NCI-H1417 treated with DMSO at 0.1 percent for 48 hours (cell line): ENCODE data around the gene RAET1G.
"Not testable (repeated sequence)": the region's sequence is repeated elsewhere in the genome, so short reads cannot be mapped to it uniquely, and the experiment has no call there.

Experiments
- DNase-seq: peaks from one replicate; lab custom pipeline; 2025; lab: John Stamatoyannopoulos, UW

Gene RAET1G

GRCh38 chr6:149913540-149914240 lies 9.2 kb downstream of the RAET1G start:
- DNase-seq, result no peak

- DNase-seq, result no peak
Observed at GRCh38 chr6:149913085-149913484, 9.8 kb downstream of the RAET1G start.

DNA sequence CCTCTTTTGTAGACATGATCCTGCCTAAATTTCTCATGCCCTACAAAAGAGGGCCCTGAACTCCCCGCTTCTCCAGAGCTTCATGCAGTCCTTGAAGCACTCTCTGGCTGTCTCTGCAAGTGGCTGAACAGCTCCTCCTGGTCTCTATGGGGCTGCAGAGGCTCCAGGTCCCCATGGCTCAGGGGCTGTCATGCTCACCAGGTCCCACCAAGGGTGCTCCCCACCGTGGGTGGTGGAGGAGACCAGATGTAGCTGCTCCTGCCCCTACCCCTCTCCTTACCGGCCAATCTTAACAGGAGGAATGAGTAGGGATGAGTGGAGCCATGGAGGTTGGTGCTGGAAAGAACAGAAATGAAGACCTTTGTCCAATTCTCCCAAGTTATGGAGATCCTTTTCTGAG lies 10.2 kb downstream of the RAET1G start:
- DNase-seq, result not testable (repeated sequence)

- DNase-seq, result no peak
Observed at GRCh38 chr6:149910721-149911151, 12.2 kb downstream of the RAET1G start.

DNA sequence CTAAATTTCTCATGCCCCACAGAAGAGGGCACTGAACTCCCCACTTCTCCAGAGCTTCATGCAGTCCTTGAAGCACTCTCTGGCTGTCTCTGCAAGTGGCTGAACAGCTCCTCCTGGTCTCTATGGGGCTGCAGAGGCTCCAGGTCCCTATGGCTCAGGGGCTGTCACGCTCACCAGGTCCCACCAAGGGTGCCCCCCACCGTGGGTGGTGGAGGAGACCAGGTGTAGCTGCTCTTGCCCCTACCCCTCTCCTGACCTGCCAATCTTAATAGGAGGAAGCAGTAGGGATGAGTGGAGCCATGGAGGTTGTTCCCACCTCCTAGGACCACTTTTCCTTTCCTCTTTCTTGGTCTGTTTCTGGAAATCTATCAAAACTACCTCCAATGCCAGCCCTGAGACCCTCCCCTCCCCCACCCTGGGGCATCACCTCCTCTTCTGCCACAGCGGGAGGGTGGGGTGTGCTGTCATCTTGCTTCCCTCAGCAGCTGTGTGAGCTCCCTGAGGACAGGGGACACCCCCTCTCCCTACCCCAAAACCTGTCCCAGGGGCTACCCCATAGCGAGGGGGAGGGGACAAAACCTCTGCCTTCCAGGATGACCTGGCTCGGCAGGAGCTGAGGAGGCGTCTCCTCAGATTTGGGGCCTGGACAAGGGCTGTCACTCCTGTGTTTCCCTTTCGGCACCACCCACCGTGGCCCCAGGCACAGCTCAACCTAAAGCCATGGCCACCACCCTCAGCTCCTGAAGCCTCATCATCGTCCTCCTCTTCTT lies 13.0 kb downstream of the RAET1G start:
- DNase-seq, result no peak

GRCh38 chr6:149908480-149908879 lies 14.4 kb downstream of the RAET1G start:
- not testable (repeated sequence) for DNase-seq

DNA sequence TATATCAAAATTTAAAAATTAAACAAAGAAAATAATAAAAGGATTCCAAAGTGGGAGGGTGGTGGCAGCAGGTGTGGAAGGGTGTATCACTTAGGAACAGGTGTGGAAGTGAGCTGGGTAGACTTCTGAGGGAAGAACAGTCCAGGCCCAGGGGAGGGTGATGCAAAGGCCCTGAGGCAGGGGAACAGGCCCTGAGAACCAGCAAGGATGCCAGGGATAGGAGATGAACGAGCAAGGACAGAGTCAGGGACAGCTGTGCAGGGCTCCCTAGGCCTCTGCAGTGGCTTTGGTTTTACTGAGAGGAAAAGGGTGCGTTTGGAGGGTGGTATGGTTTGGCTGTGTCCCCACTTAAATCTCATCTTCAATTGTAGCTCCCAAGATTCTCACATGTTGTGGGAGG lies 15.6 kb downstream of the RAET1G start:
- DNase-seq, result no peak

GRCh38 chr6:149906405-149906804 lies 16.5 kb downstream of the RAET1G start:
- no peak for DNase-seq

DNA sequence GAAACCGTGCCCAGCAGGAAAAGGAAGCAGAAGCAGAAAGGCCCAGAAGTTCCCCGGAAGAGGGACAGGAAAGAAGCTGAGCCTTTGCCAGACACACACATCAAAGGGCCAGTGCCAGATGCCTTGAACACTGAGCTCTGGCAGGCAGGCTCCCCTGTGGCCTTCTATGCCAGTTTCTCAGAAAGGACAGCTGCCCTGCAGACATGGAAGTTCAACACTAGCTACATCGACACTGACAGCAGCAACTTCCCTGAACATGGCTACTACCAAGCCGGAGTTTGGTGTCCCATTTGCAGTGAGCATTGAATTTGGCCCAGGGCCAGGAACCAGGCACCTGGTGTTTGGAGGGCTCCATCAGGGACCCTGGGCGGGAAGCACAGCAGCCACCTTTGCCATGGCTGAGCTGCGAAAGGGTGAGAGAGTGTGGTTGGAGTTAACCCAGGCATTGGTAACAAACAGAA lies 17.0 kb downstream of the RAET1G start:
- DNase-seq, result no peak

- DNase-seq, result no peak
Observed at GRCh38 chr6:149905371-149905910, 17.5 kb downstream of the RAET1G start.

GRCh38 chr6:149904661-149905370 lies 18.1 kb downstream of the RAET1G start:
- no peak for DNase-seq

DNA sequence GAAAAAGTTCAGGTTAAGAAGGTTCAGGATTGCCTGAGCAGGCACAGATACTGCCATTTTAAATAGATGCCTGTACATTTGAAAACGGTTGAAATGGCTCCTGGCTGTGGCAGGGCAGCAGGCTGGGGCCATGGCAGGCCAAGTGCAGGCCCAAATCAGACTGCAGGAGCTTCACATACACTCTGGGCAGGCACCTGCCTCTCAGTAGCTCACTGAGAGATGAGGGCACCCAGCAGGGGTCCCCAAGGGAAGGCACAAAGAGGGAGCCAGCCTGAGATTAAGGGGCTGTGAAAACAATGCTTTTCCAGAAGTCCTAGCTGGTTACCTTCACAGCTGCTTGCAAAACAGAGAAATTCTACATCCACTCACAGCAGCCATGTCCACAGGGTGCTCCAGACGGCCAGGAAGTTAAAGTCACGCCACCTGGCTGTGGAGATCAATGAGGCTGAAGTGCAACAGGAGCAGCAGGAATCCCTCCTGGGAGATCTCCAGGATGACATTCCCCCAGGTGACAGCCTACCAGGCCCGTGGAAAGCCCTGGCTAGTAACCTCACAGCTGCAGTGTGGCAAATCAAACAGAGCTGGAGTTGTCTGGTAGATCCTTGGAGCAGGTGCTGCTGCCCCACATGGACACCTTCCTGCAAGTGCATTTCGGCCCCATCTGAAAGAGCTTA lies 18.8 kb downstream of the RAET1G start:
- peak; percentile 49 for DNase-seq

DNA sequence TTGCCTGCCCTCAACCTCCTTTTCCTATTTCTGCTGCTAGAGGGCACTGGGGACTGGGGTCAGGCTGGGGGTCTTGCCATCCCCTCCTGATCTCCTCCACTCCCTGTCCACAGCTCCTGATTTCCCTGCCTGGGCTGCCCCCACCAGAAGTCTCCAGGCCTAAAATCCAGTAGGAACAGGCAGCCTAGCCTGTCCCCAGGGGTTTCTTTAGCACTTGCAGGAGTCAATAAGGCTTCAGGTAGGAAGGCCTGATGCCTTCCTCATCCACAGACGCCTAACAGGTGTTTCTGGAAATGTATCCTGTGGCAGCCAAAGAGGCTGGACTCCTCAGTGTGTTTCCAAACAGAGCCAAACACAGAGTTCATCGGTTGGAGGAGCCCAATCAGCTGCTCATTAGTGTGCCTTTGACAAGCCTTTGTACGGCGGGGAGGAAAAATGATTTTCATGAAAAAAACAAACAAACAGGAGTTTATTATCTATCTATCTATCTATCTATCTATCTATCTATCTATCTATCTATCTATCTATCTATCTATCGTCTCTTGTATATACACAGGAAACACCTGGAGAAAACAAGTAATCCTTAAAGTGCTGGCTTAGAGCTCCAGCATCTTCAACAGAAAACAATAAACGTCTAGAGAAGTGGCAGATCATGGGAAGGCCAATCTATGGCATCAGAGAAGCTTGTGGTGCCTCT lies 21.3 kb downstream of the RAET1G start:
- no peak for DNase-seq

GRCh38 chr6:149900620-149901443 lies 22.1 kb downstream of the RAET1G start:
- DNase-seq, result no peak

DNA sequence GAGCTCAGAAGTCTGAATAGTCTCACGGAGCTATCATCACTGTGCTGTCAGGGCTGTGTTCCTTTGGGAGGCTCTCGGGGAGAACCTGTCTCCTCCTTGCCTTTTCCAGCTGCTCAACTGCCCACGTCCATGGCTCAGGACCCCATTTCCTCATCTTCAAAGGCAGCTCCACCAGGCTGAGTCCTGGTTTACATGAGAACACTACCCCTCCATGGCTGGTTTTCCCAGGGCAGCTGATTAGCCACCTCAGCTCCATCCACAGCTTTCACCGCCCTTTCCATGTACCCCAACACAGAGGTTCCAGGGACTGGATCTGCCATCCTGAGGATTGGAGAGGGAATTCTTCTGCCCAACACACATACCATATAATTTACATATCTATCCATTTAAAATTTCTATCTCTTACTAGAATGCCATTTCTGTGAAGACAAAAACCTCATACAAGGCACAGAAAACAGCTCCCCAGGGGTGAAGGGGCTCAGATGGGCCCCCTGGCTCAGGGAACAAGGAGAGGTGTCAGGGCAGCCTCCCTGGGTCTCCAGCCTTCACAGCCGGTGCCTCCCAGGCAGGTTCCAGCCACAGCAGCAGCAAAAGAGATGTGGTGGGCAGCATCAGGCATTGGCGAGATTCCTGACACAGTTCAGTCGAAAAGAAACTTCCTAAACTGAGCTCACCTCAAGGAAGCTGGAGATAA lies 22.8 kb downstream of the RAET1G start:
- no peak for DNase-seq

DNA sequence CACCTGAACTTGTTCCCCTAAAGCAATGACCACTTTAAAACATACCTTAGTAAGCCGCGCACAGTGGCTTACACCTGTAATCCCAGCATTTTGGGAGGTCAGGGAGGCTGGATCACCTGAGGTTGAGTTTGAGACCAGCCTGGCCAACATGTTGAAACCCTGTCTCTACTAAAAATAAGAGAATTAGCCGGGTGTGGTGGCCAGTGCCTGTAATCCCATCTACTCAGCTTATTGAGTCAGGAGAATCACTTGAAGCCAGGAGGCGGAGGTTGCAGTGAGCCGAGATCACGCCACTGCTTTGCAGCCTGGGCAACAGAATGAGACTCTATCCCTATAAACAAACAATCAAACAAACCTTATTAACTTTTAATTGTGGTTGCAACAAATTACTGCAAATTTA lies 23.4 kb downstream of the RAET1G start:
- DNase-seq, result no peak

GRCh38 chr6:149898966-149899365 lies 24.0 kb downstream of the RAET1G start:
- no peak for DNase-seq

DNA sequence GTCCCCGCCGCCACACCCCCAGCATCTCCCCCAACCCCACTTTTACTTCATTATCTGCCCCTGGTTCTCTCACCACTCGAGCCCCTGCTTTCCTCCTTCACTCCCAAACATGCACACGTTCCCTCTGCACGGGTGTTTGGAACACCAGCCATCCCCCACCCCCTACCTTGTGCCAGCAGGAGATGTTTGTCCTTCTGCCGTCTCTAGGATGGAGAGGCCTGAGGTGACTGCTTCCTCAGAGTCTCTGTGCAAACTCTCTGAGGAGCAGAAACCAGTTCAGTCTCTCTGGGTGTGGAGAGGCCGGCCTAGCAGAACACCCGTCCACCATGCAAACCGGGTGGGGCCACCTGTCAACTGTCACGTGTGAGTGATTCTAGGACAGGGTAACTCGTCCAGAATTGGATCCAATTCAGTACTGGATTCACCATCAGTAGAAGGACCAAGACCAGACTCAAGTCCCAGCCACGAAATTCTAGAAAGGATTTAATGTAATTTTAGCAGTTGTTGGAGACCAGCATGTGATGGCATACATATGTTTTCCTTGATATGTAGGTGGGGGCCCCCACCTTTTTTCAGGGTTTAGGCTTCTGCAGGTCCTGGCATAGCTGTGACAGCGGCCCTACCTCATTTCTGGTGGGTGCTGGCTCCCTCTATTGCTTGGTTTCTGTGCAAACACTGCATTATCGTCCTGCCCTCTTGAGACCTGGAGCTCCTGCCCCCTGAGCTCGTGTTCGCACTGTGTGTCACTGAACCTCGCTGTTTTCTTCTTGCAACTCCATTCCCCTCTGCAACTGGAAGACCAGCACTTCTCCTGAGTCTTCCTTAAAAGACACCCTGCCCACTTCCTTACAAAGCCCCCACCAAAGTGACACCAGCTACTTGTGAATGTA lies 24.8 kb downstream of the RAET1G start, which contains the start of gene RAET1E:
Gene RAET1E, minus strand, starts transcription at position 259 of the 890 bp plus-strand sequence. CDS start 7,212 bp downstream, outside the sequence.
- DNase-seq, result no peak
